ENCODE measurements around the gene MRPL33.
A peak's percentile ranks its signal among the peaks of the same experiment; 100 is the strongest.
"Not testable (repeated sequence)": the region's sequence is repeated elsewhere in the genome, so short reads cannot be mapped to it uniquely, and the experiment has no call there.

The MRPL33 gene

GRCh38 chr2:27741673-27742072, 29.8 kb upstream of the MRPL33 start:
- no peak for DNase-seq (ENCODE audit: low spot score)

GRCh38 chr2:27742571-27742970, 28.9 kb upstream of the MRPL33 start:
- DNase-seq (ENCODE audit: low spot score), result no peak

- DNase-seq (ENCODE audit: low spot score), result not testable (repeated sequence)
Measured at GRCh38 chr2:27745494-27745893, 26.0 kb upstream of the MRPL33 start.

- DNase-seq (ENCODE audit: low spot score), result no peak
Measured at GRCh38 chr2:27746325-27746724, 25.2 kb upstream of the MRPL33 start.

- no peak for DNase-seq (ENCODE audit: low spot score)
Measured at GRCh38 chr2:27747827-27748352, 23.6 kb upstream of the MRPL33 start.

GRCh38 chr2:27748803-27749554, 22.5 kb upstream of the MRPL33 start:
- not testable (repeated sequence) for DNase-seq (ENCODE audit: low spot score)

GRCh38 chr2:27751377-27751776, 20.1 kb upstream of the MRPL33 start:
- DNase-seq (ENCODE audit: low spot score), result no peak

- peak; percentile 62 for DNase-seq (ENCODE audit: low spot score)
Measured at GRCh38 chr2:27752551-27753237, 18.8 kb upstream of the MRPL33 start.

- DNase-seq (ENCODE audit: low spot score), result peak; percentile 91
Measured at GRCh38 chr2:27754138-27754588, 17.4 kb upstream of the MRPL33 start.

GRCh38 chr2:27754831-27755230, 16.7 kb upstream of the MRPL33 start:
- no peak for DNase-seq (ENCODE audit: low spot score)

GRCh38 chr2:27756091-27756490, 15.4 kb upstream of the MRPL33 start:
- no peak for DNase-seq (ENCODE audit: low spot score)

- DNase-seq (ENCODE audit: low spot score), result no peak
Measured at GRCh38 chr2:27756544-27757498, 14.7 kb upstream of the MRPL33 start.

GRCh38 chr2:27762951-27763906, 8.3 kb upstream of the MRPL33 start:
- DNase-seq (ENCODE audit: low spot score), result no peak

- no peak for DNase-seq (ENCODE audit: low spot score)
Measured at GRCh38 chr2:27763907-27764267, 7.6 kb upstream of the MRPL33 start.

GRCh38 chr2:27764526-27764925, 7.0 kb upstream of the MRPL33 start:
- DNase-seq (ENCODE audit: low spot score), result not testable (repeated sequence)

GRCh38 chr2:27765621-27766286, 5.8 kb upstream of the MRPL33 start:
- DNase-seq (ENCODE audit: low spot score), result no peak

GRCh38 chr2:27766287-27766661, 5.2 kb upstream of the MRPL33 start:
- DNase-seq (ENCODE audit: low spot score), result no peak

GRCh38 chr2:27771202-27771547, 344 bp upstream of the MRPL33 start:
- DNase-seq (ENCODE audit: low spot score), result no peak

- no peak for DNase-seq (ENCODE audit: low spot score)
Measured at GRCh38 chr2:27772804-27773203, 1.3 kb downstream of the MRPL33 start.

- DNase-seq (ENCODE audit: low spot score), result no peak
Measured at GRCh38 chr2:27773959-27774358, 2.4 kb downstream of the MRPL33 start.

- no peak for DNase-seq (ENCODE audit: low spot score)
Measured at GRCh38 chr2:27776097-27776496, 4.6 kb downstream of the MRPL33 start.

Data from ecto neural progenitor cell (in vitro differentiated cells).